CD14-positive monocyte (primary cell): Measurements from ENCODE around the gene POU2F1. TPM values are rescaled to one million over a fixed set of nuclear protein-coding genes. Genes with fewer than 3 reads are reported as not detected.

Experiments
- DNase-seq, 3 donors: peaks; one replicate each; pipeline ENCODE4 v3.0.0-alpha.2; 2011 to 2022
- H2AFZ ChIP-seq: 2 replicates; pipeline ENCODE4 v1.6.0; 2012; ENCODE audit warnings: mild to moderate bottlenecking, low read depth, low read length, inconsistent platforms; ENCODE audit not compliant: insufficient read depth, poor library complexity, severe bottlenecking
- H3K27ac ChIP-seq, 2 donors: 1 replicate in 1 of 2; 2 replicates in 1 of 2; pipeline ENCODE4 v1.5.1; 2012 to 2013; ENCODE audit warnings: low read length in 2 of 2, control low read depth in 1 of 2, inconsistent platforms in 1 of 2, low read depth in 1 of 2, mild to moderate bottlenecking in 1 of 2
- H3K27me3 ChIP-seq, 2 donors: one replicate each; pipeline versions ENCODE4 v1.6.0 to v1.6.1; 2011 to 2013; ENCODE audit warnings: low read length in 2 of 2; ENCODE audit not compliant: control insufficient read depth in 2 of 2, insufficient read depth in 2 of 2
- H3K36me3 ChIP-seq, 2 donors: replicated peaks in 1 of 2; 1 replicate in 1 of 2; 2 replicates in 1 of 2; pipeline versions ENCODE4 v1.5.1 to v1.6.1; 2012 to 2013; ENCODE audit warnings: low read length in 2 of 2, control low read depth in 1 of 2, inconsistent platforms in 1 of 2, mild to moderate bottlenecking in 1 of 2; ENCODE audit not compliant: insufficient read depth in 2 of 2, control insufficient read depth in 1 of 2
- H3K4me1 ChIP-seq, 2 donors: 1 replicate in 1 of 2; 2 replicates in 1 of 2; pipeline versions ENCODE4 v1.5.1 to v1.6.1; 2012 to 2013; ENCODE audit warnings: low read length in 2 of 2, control low read depth in 1 of 2, inconsistent platforms in 1 of 2, mild to moderate bottlenecking in 1 of 2, moderate library complexity in 1 of 2; ENCODE audit not compliant: insufficient read depth in 2 of 2, control insufficient read depth in 1 of 2
- H3K4me2 ChIP-seq: replicated peaks from 2 replicates; pipeline ENCODE3; 2012; ENCODE audit warnings: low read length, moderate library complexity, mild to moderate bottlenecking; ENCODE audit not compliant: poor library complexity, severe bottlenecking; ENCODE audit errors: extremely low read depth
- H3K4me3 ChIP-seq, 3 experiments: fragments of 200-600 bp in 1 of 3; sonication (generic) in 1 of 3; replicated peaks in 1 of 3; 1 replicate in 2 of 3; 2 replicates in 1 of 3; pipeline ENCODE4 v1.5.1; 2011 to 2013; ENCODE audit warnings: low read length in 3 of 3, mild to moderate bottlenecking in 3 of 3, control low read depth in 2 of 3, low read depth in 2 of 3, inconsistent platforms in 1 of 3, moderate library complexity in 1 of 3
- H3K79me2 ChIP-seq: 2 replicates; pipeline ENCODE4 v1.6.0; 2012; ENCODE audit warnings: mild to moderate bottlenecking, control low read depth, inconsistent platforms, low read length, moderate library complexity; ENCODE audit not compliant: insufficient read depth
- H3K9ac ChIP-seq: 2 replicates; pipeline ENCODE4 v1.6.0; 2017; ENCODE audit warnings: low read length, mild to moderate bottlenecking; ENCODE audit not compliant: insufficient read depth, poor library complexity, severe bottlenecking
- H3K9me3 ChIP-seq, 2 donors: replicated peaks in 1 of 2; 1 replicate in 1 of 2; 2 replicates in 1 of 2; pipeline versions ENCODE4 v1.5.1 to v1.6.1; 2012 to 2013; ENCODE audit warnings: low read length in 2 of 2, control low read depth in 1 of 2; ENCODE audit not compliant: control insufficient read depth in 1 of 2, insufficient read depth in 1 of 2
- H4K20me1 ChIP-seq: 2 replicates; pipeline ENCODE4 v1.6.0; 2012; ENCODE audit warnings: mild to moderate bottlenecking, low read length, control low read depth, moderate library complexity; ENCODE audit not compliant: insufficient read depth
- H3K27ac Mint-ChIP-seq, 7 donors: one replicate each; pipeline ENCODE4 v1.8.0; 2020; ENCODE audit warnings: mild to moderate bottlenecking in 7 of 7, mixed read lengths in 7 of 7, moderate library complexity in 6 of 7, inconsistent platforms in 2 of 7
- H3K27me3 Mint-ChIP-seq, 3 donors: one replicate each; pipeline ENCODE4 v1.8.0; 2021 to 2022; ENCODE audit warnings: low read depth in 3 of 3, mild to moderate bottlenecking in 3 of 3, mixed read lengths in 3 of 3, moderate library complexity in 3 of 3, inconsistent platforms in 1 of 3
- H3K36me3 Mint-ChIP-seq, 2 donors: one replicate each; pipeline ENCODE4 v1.8.0; 2020; ENCODE audit warnings: mixed read lengths in 2 of 2, inconsistent platforms in 1 of 2, mild to moderate bottlenecking in 1 of 2
- H3K4me1 Mint-ChIP-seq: one replicate; pipeline ENCODE4 v1.8.0; 2020; ENCODE audit warnings: mild to moderate bottlenecking, mixed read lengths
- H3K4me3 Mint-ChIP-seq, 2 donors: one replicate each; pipeline ENCODE4 v1.8.0; 2020; ENCODE audit warnings: mild to moderate bottlenecking in 2 of 2, mixed read lengths in 2 of 2, moderate library complexity in 1 of 2
- H3K9me3 Mint-ChIP-seq, 7 donors: one replicate each; pipeline ENCODE4 v1.8.0; 2020 to 2022; ENCODE audit warnings: mixed read lengths in 7 of 7, mild to moderate bottlenecking in 6 of 7, moderate library complexity in 6 of 7, inconsistent platforms in 2 of 7
- CTCF ChIP-seq: fragments of 200-600 bp; IDR thresholded peaks from one replicate; pipeline ENCODE4 v1.8.0; 2022; ENCODE audit warnings: antibody characterized with exemption, mild to moderate bottlenecking
- WGBS: methylation state at CpG from one replicate; pipeline ENCODE4 v1.1.5; 2013; ENCODE audit warnings: missing lambda C conversion rate; ENCODE audit not compliant: insufficient coverage; 5-methylcytosine and 5-hydroxymethylcytosine counted together
- intact Hi-C, 2 donors: fragments of 100-400 bp; cut with micrococcal nuclease; formaldehyde crosslinking; loops; one replicate each; pipeline versions ENCODE4 v1.15.0 to v1.15.1; 2023
- polyA plus RNA-seq, 3 donors: library from polyadenylated mRNA; depleted of rRNA in 1 of 3; unstranded in 2 of 3; stranded (reverse) in 1 of 3; fragments of 300-500 nt in 2 of 3; fragments of >200 nt in 1 of 3; fragmentation: Illumina TruSeq in 2 of 3; gene quantifications; 1 replicate in 2 of 3; 2 replicates in 1 of 3; pipeline ENCODE4 v1.2.3, GENCODE V29; 2012 to 2021

POU2F1 gene
- polyA plus RNA-seq, 3 donors: 2.3 to 4.2 (median 3.9) TPM

- TF ChIP-seq CTCF: no peak
- H3K36me3 ChIP-seq: no peaks in the 10 kb centered on the region
- H3K9ac ChIP-seq: no peak overlapping the region
- peaks cover 18% of the 10 kb centered on the region for H3K79me2 ChIP-seq
- H2AFZ ChIP-seq: no peak overlapping the region
- H4K20me1 ChIP-seq: peaks cover 24% of the 10 kb centered on the region
- DNase-seq: no peak
- H3K9me3 ChIP-seq: no peaks in the 10 kb centered on the region
- Mint-ChIP-seq H3K4me1 (peaks cover 17% of the 10 kb centered on the region), H3K27ac (no peak overlapping the region), H3K4me3 (no peak overlapping the region), H3K27me3 (peaks cover 0 to 2% (median 0%) of the 10 kb centered on the region in 3 donors), H3K9me3 (no peaks in the 10 kb centered on the region), H3K36me3 (peaks cover 0 to 8% of the 10 kb centered on the region in 2 donors)
- H3K27ac ChIP-seq: no peak overlapping the region
- H3K4me3 ChIP-seq: no peak overlapping the region
- no peaks in the 10 kb centered on the region for H3K4me1 ChIP-seq
- intact Hi-C loops: no loop called here
- H3K4me2 ChIP-seq: no peak overlapping the region
- no peaks in the 10 kb centered on the region for H3K27me3 ChIP-seq
These were observed 29.8 kb downstream of the POU2F1 start for GRCh38 chr1:167250482-167250881.

GRCh38 chr1:167251472-167251871 is 30.8 kb downstream of the POU2F1 start:
- DNase-seq: no peak
- no peak overlapping the region for H3K4me3 ChIP-seq
- H3K9me3 Mint-ChIP-seq: no peaks in the 10 kb centered on the region
- peaks cover 15% of the 10 kb centered on the region for H3K79me2 ChIP-seq
- no peak overlapping the region for H3K27ac Mint-ChIP-seq
- H3K36me3 ChIP-seq: no peaks in the 10 kb centered on the region
- H3K4me1 ChIP-seq: no peaks in the 10 kb centered on the region
- H3K27me3 Mint-ChIP-seq: peaks cover 0 to 2% (median 0%) of the 10 kb centered on the region in 3 donors
- no peak overlapping the region for H3K4me3 Mint-ChIP-seq
- TF ChIP-seq CTCF: no peak
- 100% methylated on average over 3 of the region's 4 CpGs for WGBS
- no peak overlapping the region for H3K4me2 ChIP-seq
- intact Hi-C loops: no loop called here
- no peak overlapping the region for H2AFZ ChIP-seq
- H3K27me3 ChIP-seq: no peaks in the 10 kb centered on the region
- no peaks in the 10 kb centered on the region for H3K9me3 ChIP-seq
- H3K4me1 Mint-ChIP-seq: peaks cover 22% of the 10 kb centered on the region
- H3K36me3 Mint-ChIP-seq: peaks cover 0 to 10% of the 10 kb centered on the region in 2 donors
- peaks cover 28% of the 10 kb centered on the region for H4K20me1 ChIP-seq
- H3K27ac ChIP-seq: no peak overlapping the region
- H3K9ac ChIP-seq: no peak overlapping the region
